Islet precursor cell (in vitro differentiated cells): ENCODE data around the gene AGK.
"Not testable (repeated sequence)": the region's sequence is repeated elsewhere in the genome, so short reads cannot be mapped to it uniquely, and the experiment has no call there.

Source experiments
- DNase-seq: peaks from one replicate; pipeline ENCODE4 v3.0.0-alpha.2; 2018

The AGK gene

DNA sequence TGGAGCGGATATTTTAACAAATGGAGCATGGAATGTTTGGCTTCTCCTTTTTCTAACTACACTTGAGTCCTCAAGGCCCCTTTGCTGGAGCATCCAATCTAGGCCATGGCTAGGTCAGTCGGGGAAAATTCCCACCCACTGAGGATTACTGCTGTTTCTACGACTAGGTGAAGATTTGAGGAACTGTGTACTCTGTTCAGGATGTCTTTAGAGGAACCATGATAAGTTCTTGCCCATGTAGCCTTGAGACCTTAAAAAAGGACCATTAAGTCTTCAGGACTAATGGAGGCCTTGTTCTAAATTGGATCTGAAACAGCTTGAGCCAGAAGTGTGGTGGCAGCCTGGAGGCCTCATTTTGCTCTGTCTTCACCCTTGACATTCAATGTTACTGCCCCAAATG, 6.2 kb downstream of the AGK start:
- no peak for DNase-seq

DNA sequence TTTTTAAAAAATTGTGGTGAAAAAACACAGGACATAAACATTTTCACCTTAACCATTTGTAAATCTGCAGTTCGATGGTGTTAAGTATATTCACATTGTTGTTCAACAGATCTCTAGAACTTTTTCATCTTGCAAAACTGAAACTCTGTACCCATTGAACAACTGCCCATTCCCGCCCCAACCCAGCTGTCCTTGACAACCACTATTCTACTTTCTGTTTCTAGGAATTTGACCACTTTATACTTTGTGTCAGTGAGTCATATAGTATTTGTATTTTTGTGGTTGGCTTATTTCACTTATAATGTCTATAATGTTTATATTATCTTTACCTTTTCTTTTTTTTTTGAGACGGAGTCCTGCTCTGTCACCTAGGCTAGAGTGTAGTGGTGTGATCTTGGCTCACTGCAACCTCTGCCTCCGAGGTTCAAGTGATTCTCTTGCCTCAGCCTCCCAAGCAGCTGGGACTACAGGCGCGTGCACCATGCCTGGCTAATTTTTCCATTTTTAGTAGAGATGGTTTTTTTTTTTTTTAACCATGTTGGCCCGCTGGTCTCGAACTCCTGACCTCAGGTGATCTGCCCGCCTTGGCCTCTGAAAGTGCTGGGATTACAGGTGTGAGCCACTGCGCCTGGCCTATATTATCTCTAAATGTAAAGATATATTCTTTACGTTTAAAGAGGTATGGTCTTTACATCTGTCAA, 6.8 kb downstream of the AGK start:
- not testable (repeated sequence) for DNase-seq

DNA sequence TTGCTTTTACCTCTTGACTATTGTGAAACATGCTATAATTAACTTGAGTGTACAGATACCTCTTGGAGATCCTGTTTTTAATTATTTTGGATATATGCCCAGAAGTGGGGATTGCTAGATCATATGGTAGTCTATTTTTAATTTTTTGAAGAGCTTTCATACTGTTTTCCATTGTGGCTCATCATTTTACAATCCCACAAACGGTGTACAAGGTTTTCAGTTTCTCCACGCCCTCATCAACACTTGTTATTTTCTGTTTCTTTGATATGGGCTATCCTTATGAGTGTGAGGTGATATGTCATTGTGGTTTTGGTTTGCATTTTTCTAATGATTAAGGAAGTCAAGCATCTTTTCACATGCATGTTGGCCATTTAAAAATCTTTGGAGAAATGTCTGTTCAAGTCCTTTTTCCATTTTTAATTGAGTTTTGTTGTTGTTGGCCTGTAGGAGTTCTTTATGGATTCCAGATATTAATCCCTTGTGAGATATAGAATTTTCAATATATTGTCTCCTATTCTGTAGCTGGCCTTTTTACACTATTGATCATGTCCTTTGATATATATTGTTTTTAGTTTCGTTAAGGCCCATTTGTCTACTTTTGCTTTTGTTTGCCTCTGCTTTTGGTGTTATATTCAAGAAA, 7.5 kb downstream of the AGK start:
- DNase-seq = no peak

DNA sequence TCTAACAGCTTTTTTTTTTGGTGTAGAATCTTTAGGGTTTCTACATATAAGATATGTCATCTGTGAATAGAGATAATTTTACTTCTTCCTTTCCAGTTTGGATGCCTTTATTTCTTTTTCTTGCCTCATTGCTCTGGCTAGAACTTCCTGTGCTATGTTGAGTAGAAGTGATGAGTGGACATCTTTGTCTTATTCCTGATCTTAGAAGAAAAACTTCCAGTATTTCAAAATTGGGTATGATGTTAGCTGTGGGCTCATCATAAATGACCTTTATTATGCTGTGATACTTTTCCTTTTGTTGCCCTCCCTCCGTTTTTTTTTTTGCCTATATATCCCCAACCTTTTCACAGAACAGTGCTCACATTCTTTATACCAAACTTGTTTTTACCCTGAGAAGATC, 8.8 kb downstream of the AGK start:
- DNase-seq = no peak

DNA sequence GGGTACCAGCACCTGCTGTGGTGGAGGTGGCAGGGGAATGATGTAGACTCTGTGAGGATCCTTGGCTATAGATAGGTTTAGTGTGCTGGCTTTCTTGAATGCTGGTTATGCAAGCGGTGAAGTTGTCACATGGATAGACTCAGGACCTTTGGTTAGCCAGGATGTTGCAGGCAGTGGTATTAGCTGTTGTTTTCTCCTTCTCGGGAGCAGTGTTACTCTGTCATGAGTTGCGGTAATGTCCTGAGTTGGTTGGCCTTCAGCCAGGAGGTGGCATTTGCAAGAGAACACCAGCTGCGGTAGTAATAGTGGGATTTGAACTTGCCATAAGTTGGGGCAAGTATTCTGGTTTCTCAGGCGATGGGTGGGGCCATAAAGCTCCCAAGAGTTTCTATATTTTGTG, 10.8 kb downstream of the AGK start:
- DNase-seq = no peak

DNA sequence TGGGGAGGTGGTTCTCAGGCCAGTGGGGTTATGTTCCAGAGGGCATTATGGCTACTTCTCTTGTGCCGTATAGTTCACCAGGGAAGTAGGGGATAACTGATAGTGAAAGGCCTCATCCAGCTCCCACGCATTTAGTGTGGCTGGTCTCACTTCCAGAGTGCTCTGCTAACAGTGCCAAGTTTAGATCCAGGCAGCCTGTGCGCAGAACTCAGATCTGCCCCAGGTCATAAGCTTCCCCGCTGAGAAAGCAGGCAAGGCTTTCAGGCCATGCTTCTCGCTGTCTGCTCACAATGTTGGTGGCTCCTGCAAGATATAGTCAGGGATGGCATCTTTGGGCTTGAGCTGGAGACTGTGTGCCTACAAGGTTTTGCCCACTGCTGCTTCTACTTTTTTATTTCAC, 11.3 kb downstream of the AGK start:
- DNase-seq = no peak

DNA sequence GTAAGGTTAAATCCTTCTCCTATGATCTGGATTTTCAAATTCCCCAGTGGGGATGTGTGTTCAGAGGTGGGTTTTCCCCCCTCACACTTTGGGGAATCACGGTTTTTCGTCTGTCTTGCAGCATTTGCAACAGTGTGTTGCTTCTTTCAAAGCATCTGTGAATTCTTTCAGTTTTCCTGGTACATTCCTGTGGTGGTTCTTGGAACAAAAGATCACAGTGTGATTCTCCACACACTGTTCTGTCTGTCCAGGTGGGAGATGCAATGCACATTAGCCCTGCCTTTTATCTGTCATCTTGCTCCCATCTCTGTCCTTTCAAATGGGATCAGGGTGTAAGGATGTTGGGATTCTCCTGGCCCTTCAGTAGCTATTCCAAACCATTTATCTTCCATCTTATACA, 11.8 kb downstream of the AGK start:
- DNase-seq = no peak

DNA sequence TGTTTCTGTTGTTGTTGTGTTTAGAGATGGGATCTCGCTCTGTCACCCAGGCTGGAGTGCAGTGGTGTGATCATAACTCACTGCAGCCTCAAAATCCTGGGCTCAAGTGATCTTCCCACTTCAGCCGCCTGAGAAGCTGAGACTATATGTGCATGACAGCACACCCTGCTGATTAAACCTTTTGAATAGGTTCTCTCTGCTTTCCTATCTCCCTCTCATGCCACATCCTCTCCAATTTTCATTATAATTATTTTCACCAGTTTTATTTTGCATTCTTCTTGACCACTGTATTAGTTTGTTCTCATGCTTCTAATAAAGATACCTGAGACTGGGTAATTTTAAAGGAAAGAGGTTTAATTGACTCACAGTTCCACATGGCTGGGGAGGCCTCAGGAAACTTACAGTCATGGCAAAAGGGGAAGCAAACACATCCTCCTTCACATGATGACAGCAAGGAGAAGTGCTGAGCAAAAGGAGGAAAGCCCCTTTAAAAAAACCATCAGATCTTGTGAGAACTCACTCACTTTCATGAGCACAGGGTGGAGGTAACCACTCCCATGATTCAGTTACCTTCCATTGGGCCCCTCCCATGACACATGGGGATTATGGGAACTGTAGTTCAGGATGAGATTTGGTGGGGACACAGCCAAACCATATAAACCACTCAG, 12.9 kb downstream of the AGK start:
- DNase-seq = no peak

DNA sequence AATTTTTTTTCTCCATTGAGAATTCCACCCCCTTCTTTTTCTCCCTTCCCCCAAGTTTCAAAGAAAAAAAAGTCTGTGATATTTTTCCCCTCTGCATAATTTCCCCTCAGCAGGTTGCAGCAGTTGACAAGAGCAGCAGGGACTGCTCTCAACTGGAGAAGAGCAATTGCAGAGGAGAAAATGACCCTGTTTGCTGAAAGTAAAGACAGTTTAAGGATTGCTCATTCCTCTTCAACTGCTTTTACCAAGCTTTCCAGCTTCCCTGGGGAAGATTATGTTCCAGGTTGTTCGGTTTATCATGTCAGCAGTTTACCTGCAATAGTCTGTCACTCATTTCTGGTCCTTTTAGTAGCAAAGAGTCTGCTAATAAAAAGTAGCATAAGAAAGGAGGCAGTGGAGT, 16.2 kb downstream of the AGK start:
- DNase-seq = no peak

DNA sequence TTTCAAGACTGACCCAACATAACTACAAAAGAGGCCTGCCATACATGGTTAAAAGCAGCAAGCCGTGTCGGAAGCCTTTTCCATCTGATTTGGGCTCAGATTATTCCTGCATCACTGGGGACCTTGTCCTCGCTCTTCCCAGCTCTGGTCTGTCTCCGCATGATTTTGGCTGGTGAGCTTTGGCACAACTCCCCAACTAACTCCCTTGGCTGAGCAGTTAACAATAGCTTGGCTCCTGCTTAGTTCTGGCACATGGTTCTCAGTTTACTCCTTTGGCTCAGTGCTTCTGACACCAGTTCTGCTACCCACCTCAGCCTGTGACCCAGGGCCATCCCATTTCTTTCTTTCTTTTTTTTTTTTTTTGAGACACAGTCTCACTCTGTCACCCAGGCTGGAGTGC, 17.0 kb downstream of the AGK start:
- DNase-seq = no peak

DNA sequence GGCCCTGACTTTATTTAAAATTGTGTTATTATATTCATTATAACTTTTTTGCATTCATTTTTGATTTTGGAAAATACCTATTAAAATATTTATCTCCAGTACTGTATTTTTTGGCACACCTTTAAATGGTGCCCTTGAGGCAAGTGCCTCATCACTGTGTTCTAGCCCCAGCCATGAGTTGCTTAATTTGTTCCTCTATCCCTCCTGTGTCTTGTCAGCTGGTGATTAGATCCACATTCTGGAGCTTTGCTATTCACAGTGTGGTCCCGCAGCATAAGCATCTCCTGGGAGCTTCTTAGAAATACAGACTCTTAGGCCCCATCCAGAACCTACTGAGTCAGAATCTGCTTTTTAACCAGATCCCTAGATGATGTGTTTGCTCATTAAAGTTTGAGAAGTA, 19.8 kb downstream of the AGK start:
- no peak for DNase-seq

DNA sequence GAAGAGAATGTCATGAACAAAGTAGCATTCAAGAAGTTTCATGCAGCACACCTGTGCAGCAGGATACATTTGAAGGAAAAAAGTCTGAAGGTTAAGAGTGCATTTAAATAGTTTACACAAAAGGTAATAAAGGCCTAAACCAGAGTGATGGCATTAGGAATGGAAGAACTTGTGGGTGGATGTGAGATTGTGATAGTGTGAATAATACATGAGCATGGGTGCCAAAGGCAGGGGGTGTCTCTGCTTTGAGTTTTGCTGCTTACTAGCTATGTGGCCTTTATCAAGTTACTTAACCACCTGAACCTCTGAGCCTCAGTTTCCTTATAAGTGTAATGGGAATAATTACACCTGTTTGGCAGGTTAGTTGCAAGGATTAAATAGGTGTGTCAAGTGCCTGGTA, 21.0 kb downstream of the AGK start:
- no peak for DNase-seq

DNA sequence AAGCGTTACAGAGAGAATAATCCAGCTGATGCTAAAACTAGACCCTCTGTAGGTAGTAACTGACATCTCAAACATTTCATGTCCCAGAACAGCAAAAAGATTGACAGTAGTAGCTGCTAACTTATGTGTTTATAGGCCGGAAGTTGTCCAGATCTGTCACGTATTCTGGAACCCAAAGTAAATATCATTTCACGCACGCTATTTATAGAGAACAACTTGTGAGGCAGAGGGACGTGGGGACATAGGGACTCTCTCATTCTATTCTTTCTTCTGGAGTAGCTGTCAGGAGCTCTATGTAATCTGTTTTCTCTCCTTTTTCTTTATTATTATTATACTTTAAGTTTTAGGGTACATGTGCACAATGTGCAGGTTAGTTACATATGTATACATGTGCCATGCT, 22.3 kb downstream of the AGK start:
- DNase-seq = no peak

DNA sequence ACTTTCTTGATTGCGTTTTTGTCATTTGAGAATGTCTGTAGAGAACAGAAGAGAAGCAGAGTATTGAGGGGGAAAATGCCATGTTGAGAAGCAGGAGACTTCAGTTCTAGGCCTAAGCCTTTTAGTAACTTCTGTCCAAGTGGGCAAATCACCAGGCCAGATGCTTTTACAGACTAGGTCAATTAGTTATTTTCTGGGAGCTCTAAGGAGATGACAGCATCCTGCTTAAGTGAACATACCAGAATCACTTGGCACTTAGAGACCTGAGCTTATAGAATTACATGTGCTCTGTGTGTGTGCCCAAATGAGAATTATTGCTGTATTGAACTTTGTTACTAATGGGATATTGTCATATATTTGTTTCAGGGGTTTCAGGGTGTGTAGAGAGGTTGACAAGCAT, 24.0 kb downstream of the AGK start:
- DNase-seq = no peak

DNA sequence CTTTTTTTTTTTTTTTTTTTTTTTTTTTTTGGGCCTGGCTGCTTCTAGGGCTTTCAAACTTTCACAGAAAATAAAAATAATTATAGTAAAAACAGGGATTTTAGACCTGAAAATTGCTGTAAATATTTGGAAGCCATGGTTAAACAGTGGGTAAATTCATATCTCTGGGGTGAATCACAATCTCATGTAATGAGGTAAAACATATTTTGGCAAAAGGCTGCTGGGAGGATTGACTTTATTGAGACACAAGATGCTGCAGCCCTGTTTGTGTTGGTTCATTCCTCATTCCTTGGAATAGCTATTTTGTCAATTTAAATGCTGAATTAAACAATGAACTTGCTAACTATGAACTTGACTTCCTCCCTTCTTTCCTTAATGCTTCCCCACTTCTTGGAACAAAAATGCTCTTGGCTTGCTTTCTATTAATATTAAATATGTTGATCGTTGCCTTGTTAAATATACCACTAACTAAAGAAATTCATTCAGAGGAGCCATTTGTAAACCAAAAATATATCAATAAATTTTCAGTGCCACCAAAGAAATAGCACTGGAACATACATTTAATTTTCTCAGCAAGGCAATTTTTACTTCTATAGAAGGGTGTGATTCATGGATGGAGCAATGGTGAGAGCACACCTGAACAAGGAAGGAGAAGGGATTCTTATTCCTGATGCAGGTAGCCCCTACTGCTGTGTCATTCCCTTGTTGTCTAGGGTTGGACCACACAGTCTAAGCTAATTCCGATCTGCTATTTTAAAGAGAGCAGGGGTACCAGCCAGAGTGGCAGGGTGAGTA, 24.6 kb downstream of the AGK start:
- no peak for DNase-seq

DNA sequence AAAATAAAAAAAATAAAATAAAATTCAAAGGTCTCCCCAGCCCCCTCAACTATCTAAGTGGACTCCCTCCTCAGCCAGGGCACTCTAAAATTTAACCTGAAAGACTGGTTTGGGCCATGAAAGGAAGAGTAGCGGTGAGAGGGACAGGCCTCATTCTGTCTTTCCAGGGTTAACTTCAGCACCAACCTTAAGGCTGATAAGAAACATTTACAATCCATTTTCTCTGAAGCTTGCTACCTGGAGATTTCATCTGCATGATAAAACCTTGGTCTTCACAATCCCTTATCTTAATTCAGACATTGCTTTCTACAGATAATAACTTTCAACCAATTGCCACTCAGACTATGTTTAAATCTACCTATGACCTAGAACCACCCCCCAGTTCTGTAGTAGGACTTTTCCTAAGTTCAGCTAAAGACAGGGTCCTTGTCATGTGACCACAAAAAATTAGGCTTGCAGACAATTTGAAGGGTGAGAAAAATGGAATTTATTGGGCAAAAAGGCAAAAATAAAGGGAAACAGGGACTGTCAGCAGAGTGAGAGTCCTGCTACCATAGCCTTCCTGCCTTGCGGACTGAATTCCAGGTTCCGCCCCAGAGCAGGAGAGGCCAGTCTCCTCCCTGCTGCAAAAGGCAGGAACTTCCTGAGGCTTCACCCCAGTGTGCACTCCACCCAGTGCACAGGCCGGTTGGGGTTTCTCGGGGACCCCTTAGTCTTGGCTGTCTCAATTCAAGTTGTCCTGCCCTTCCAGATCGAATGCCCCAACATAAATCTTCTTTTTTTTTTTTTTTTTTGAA, 26.0 kb downstream of the AGK start:
- no peak for DNase-seq

DNA sequence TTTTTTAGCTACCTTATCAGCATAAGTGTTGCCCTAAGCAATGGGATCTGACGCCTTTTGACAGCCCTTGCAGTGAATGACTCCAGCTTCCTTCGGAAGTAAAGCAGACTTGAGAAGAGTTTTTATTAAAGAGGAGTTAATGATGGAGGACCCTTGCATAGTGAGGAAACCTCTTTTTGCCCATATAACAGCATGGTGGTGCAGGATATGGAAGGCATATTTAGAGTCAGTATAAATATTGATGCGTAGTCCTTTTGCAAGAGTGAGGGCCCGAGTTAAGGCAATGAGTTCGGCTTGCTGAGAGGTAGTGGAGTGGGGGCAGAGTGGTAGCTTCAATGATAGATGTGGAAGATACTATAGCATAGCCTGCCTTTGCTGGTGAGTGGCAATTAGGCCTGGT, 28.7 kb downstream of the AGK start:
- not testable (repeated sequence) for DNase-seq

DNA sequence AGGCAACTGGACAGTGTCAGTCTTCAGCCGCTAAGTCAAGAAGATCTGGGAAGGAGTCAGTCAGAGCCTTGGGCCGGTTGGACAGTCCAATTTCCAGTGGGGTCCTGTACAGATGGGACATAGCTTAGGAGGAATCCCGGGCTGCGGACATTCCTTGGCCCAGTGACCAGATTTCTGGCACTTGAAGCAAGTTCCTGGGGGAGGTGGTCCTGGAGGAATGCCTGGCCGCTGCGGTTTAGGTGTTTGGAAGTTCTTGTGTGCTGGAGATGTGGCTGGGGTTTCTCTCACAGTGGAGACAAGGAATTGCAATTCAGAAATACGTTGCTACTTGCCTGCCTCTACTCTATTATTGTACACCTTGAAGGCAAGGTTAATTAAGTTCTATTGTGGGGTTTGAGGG, 30.9 kb downstream of the AGK start:
- not testable (repeated sequence) for DNase-seq

DNA sequence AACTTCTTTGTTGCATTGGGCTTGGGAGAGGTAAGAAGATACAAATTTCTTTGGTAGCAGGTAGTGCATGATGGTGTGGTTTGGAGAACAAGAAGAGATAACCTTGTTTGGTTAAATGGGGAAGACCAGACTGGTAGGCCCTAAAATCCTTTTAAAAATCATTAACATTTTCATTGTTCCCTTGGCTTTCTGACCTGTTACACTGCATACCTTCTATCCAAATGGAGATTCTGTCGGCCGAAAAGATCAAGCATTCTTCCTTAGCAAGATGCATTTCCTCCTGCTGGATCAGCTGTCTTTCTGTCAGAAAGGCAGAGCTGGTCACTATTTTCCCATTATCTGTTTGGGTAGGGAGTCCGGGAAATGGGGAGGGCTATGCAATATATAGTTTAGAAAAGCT, 33.7 kb downstream of the AGK start:
- no peak for DNase-seq

DNA sequence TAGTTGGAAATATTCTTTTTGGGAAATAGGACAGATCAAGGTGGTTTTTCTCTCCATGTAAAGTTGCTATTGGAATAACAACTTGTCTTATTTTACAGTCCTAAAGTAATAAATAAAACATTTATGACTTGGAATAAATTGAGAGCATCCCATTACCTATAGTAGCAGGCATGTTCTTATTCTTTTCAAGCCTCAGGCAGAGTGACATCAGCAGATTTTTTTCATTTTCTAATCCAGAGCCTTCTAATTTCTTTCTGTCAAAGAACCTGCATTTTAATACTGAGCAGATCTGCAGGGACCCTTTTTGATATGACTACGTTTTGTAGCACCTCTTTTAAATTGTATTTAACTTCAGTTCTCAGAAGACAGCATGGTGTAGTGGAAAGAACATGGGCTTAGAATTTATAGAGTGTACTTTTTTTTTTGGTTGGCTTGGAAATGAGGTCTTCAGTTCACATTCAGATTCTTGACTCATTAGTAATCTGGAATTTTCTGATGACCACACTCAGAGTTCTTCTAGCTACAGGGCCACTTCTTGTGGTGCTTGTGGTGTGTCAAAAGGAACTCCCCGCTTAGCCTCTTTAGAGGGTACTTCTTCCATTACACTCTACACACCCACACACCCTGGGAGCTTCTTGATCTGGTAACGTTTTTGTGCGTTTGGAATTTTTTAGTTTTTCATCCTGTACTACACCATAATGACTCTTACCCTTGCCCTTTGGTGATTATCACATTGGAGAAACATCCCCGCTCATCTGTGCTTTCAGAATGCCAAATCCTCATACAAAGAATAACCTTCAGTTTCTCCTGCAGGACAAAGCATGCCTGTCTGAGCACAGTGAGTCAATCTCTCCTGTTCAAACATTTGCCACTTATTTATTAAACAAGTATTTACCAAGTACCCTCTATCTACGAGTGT, 34.6 kb downstream of the AGK start:
- peak; percentile 67 for DNase-seq

DNA sequence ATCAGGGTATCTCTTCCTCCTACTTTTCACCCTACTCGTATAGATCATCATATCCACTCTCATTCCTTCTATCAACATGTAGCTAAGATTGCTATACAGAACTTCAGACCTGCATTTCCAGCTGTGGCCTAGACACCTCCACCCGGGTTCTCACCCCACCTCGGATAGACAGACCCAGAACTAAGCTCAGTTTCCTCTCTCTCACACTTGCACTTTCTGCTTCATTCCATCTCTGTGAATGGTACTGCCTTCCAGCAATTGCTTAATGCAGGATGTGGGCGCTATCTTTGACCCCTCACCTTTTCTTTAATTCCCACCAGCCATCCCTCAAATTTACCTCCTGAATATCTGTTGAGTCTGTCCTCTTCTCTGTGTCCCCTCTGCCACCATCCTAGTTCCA, 35.7 kb downstream of the AGK start:
- no peak for DNase-seq

DNA sequence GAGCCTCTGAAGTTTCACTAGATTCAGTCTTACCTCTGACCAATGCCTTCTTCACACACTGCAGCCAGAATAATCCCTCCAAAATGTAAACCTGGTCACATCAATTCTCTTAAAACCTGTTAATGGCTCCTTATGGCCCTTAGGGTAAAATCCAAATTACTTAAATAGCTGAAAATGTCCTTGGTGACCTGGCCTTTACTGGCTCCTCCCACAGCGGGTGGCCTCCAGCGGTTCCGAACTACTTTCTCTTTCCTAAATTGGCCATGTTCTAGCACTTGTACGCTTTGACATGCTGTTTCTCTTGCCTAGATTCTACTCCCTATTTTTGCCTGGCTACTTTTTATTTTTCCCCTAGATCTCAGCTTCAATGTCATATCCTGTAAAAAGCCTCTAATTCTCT, 36.1 kb downstream of the AGK start:
- DNase-seq = no peak
